Testis (tissue), 3 donors: ENCODE results near the gene UBE2O. TPM values are rescaled to one million over a fixed set of nuclear protein-coding genes. Genes with fewer than 3 reads are reported as not detected.

Experiments
- DNase-seq: peaks from one replicate; pipeline ENCODE4 v3.0.0-alpha.2; 2019
- H3K27ac ChIP-seq, 2 donors: fragments of 200-600 bp; sonication (generic); one replicate each; pipeline ENCODE4 v1.5.1; 2019
- H3K27me3 ChIP-seq: fragments of 200-600 bp; sonication (generic); one replicate; pipeline ENCODE4 v1.5.1; 2019
- H3K36me3 ChIP-seq: fragments of 200-600 bp; sonication (generic); one replicate; pipeline ENCODE4 v1.5.1; 2017; ENCODE audit warnings: low read depth; ENCODE audit errors: missing control alignments
- H3K4me1 ChIP-seq: fragments of 200-600 bp; sonication (generic); one replicate; pipeline ENCODE4 v1.5.1; 2019
- H3K4me3 ChIP-seq, 2 donors: fragments of 200-600 bp; sonication (generic); one replicate each; pipeline ENCODE4 v1.5.1; 2017 to 2019
- H3K9me3 ChIP-seq: fragments of 200-600 bp; sonication (generic); one replicate; pipeline ENCODE4 v1.5.1; 2017
- POLR2A ChIP-seq: fragments of 450-650 bp; IDR thresholded peaks from one replicate; pipeline ENCODE4 v1.6.1; 2017; ENCODE audit warnings: antibody characterized with exemption, mild to moderate bottlenecking, moderate library complexity
- WGBS, 2 donors: methylation state at CpG; one replicate each; pipeline ENCODE4 v1.1.5; 2018; 5-methylcytosine and 5-hydroxymethylcytosine counted together
- intact Hi-C: fragments of 100-400 bp; cut with DNase I; formaldehyde crosslinking; loops from one replicate; pipeline ENCODE4 v1.15.1; 2023; ENCODE audit warnings: low total_unique reads
- polyA plus RNA-seq: library from polyadenylated mRNA; stranded (reverse); fragments of 350-450 nt; fragmentation: Illumina TruSeq; extraction: RNeasy Lipid Tissue Mini Kit (QIAGEN cat#74804); gene quantifications from one replicate; pipeline ENCODE4 v1.2.3, GENCODE V29; 2014; ENCODE audit warnings: low read depth, low replicate concordance; ENCODE audit not compliant: insufficient read depth
- total RNA-seq, 2 donors: library from RNA; depleted of rRNA; stranded (reverse); fragments of >200 nt; gene quantifications; one replicate each; pipeline ENCODE4 v1.2.3, GENCODE V29; 2016
- TF ChIP-seq, protein P1 (sequence below), 3 experiments: fragments of 450-650 bp in 2 of 3; fragments of 200-600 bp in 1 of 3; sonication (generic) in 1 of 3; IDR thresholded peaks; one replicate each; pipeline ENCODE4 v1.5.1; 2016 to 2019; ENCODE audit warnings: antibody characterized with exemption in 3 of 3, mild to moderate bottlenecking in 2 of 3, moderate library complexity in 1 of 3

Gene UBE2O
- total and polyA plus RNA-seq, 3 donors from 2014 or later, result 40.6 to 58.0 (median 56.6) TPM

DNA sequence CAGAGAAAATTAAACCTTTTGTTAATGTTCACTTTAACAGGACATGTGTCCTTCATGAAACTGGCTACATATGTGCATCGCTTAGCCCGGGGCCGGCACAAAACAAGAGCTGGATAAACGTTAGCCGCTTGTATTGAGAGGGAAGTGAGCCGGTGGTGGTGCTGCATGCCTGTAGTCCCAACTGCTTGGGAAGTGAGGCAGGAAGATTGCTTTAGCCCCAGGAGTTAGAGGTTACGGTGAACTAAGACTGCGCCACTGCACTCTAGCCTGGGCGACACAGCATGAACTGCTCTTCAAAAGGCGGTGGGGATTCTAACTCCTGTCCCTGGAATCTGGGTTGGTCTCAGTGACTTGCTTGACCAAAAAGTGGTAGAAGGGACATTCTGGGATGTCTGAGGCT is 83.6 kb downstream of the UBE2O start:
- Histone ChIP-seq H3K36me3 (no peaks in the 10 kb centered on the region), H3K4me1 (peaks cover 3% of the 10 kb centered on the region), H3K4me3 (no peak overlapping the region), H3K27me3 (no peaks in the 10 kb centered on the region), H3K9me3 (no peaks in the 10 kb centered on the region), H3K27ac (no peak overlapping the region)
- 91 to 93% methylated on average over 10 of the region's 10 CpGs for WGBS, 2 donors
- no peak for DNase-seq
- intact Hi-C loops, result no loop called here
- TF ChIP-seq, protein P1, sequence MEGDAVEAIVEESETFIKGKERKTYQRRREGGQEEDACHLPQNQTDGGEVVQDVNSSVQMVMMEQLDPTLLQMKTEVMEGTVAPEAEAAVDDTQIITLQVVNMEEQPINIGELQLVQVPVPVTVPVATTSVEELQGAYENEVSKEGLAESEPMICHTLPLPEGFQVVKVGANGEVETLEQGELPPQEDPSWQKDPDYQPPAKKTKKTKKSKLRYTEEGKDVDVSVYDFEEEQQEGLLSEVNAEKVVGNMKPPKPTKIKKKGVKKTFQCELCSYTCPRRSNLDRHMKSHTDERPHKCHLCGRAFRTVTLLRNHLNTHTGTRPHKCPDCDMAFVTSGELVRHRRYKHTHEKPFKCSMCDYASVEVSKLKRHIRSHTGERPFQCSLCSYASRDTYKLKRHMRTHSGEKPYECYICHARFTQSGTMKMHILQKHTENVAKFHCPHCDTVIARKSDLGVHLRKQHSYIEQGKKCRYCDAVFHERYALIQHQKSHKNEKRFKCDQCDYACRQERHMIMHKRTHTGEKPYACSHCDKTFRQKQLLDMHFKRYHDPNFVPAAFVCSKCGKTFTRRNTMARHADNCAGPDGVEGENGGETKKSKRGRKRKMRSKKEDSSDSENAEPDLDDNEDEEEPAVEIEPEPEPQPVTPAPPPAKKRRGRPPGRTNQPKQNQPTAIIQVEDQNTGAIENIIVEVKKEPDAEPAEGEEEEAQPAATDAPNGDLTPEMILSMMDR (IDR thresholded peaks at IDR 0.05), result no peak
- TF ChIP-seq POLR2A, result no peak

DNA sequence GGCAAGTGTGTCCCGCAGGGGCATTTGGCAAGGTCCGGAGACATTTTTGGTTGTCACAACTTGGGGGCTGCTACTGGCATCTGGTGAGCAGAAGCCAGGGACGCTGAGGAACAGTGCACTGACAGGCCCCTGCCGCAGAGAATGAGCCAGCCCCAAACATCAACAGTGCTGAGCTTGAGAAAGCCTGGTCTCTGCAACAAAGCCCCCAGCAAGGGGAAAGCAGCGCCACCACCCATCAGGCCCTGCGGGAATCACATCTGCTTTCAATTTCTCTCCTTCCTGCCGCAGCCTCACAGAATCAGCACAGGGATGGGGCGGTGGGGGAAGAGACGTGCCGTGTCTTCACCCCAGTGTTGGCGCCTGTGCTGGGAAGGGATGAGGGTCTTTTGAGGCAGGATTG is 84.4 kb downstream of the UBE2O start:
- intact Hi-C loops, result no loop called here
- H3K36me3 ChIP-seq, result no peaks in the 10 kb centered on the region
- H3K4me1 ChIP-seq, result peaks cover 3% of the 10 kb centered on the region
- 86 to 87% methylated on average over 10 to 11 of the region's 11 CpGs for WGBS, 2 donors
- no peaks in the 10 kb centered on the region for H3K27me3 ChIP-seq
- DNase-seq, result no peak
- no peaks in the 10 kb centered on the region for H3K9me3 ChIP-seq
- H3K4me3 ChIP-seq, result no peak overlapping the region
- H3K27ac ChIP-seq, result no peak overlapping the region
- TF ChIP-seq, protein P1 (IDR thresholded peaks at IDR 0.05), result no peak
- no peak for TF ChIP-seq POLR2A

DNA sequence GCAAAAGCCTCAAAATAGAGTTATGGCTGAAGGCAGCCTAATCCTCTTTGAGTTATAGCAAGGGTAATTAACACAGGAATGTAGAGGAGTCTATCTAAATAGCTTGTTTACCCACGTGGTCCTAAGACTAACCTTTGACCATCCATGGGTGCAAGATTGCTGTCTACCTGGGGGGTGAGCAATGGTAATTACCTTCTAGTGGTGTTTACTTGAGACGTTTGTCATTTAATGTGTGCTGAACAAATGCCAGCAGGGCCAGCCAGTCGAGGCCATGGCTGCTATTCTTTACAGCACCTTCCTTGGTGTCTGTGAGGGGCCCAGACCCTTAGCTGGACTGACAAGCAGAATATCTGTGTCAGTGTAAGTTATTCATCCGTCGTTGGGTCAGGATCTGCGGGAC is 85.3 kb downstream of the UBE2O start:
- WGBS, 2 donors, result 76 to 78% methylated on average over 6 of the region's 6 CpGs
- H3K27ac ChIP-seq, result no peak overlapping the region
- H3K4me3 ChIP-seq, result no peak overlapping the region
- peaks cover 7% of the 10 kb centered on the region for H3K4me1 ChIP-seq
- H3K9me3 ChIP-seq, result no peaks in the 10 kb centered on the region
- TF ChIP-seq, protein P1 (IDR thresholded peaks at IDR 0.05), result no peak
- no peak for TF ChIP-seq POLR2A
- intact Hi-C loops, result no loop called here
- H3K36me3 ChIP-seq, result no peaks in the 10 kb centered on the region
- no peaks in the 10 kb centered on the region for H3K27me3 ChIP-seq
- no peak for DNase-seq

DNA sequence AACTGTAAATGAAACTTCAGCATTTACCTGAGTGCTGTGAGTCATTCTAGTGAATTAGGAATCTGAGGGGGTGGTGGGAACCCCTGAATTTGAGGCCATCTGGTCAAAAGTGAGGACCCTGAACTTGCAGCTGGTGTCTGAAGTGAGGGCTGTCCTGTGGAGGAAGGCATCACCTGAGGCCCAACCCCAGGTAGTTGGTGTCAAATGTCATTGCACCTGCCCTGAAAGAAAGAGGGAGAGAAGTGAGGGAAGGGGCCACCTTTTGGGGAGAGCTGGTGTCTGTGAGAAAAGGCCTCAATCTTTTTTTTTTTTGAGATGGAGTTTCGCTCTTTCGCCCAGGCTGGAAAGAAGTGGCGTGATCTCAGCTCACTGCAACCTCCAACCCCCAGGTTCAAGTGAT is 86.7 kb downstream of the UBE2O start:
- no peak for DNase-seq
- Histone ChIP-seq H3K4me1 (peaks cover 19% of the 10 kb centered on the region), H3K27ac (no peak overlapping the region), H3K4me3 (no peak overlapping the region), H3K27me3 (no peaks in the 10 kb centered on the region), H3K36me3 (no peaks in the 10 kb centered on the region), H3K9me3 (no peaks in the 10 kb centered on the region)
- 92 to 98% methylated on average over 3 of the region's 3 CpGs for WGBS, 2 donors
- intact Hi-C loops, result no loop called here
- TF ChIP-seq, protein P1 (IDR thresholded peaks at IDR 0.05), result no peak
- no peak for TF ChIP-seq POLR2A

DNA sequence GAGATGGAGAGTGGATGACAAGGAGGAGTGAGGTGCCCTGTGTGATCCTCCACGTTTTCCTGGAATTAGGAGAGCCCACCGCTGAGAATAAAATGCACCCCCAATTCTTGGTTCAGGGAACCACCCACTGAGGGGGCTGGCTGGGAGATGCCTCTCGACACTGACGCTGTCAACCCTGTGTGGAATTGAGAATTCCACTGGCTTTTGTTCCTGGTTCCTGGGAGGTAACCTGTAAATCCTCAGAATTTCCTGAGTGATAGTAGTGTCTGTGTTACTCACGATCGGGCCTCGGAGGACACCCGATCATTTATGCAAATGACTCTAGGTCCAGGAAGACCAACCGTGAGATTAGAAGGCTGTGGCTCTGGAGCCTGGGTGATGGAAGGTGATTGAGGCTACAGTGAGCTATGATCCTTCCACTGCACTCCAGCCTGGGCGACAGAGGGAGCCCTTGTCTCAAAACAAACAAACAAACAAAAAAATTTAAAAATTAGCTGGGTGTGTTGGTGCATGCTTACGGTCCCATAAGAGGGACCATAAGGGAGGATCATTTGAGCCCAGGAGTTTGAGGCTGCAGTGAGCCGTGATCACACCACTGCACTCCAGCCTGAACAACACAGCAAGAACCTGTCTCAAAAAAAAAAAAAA is 87.6 kb downstream of the UBE2O start:
- no peaks in the 10 kb centered on the region for H3K9me3 ChIP-seq
- no peak for TF ChIP-seq POLR2A
- TF ChIP-seq, protein P1 (IDR thresholded peaks at IDR 0.05), result peak in 1 of 3 experiments; percentile 18
- no peak overlapping the region for H3K27ac ChIP-seq
- no peak overlapping the region for H3K4me3 ChIP-seq
- no peaks in the 10 kb centered on the region for H3K27me3 ChIP-seq
- peaks cover 21% of the 10 kb centered on the region for H3K4me1 ChIP-seq
- intact Hi-C loops, result no loop called here
- no peaks in the 10 kb centered on the region for H3K36me3 ChIP-seq
- no peak for DNase-seq
- WGBS, 2 donors, result 70 to 82% methylated on average over 12 of the region's 12 CpGs
